SHP77 (cell line): ENCODE results near the gene NEMP1.
A peak's percentile ranks its signal among the peaks of the same experiment; 100 is the strongest.
"Not testable (repeated sequence)": the region's sequence is repeated elsewhere in the genome, so short reads cannot be mapped to it uniquely, and the experiment has no call there.

Experiments
- DNase-seq, 2 experiments: peaks; one replicate each; lab custom pipeline; 2025; lab: John Stamatoyannopoulos, UW

The NEMP1 gene

GRCh38 chr12:57091638-57092528 lies 13.3 kb upstream of the NEMP1 start:
- no peak for DNase-seq

GRCh38 chr12:57090924-57091637 lies 12.5 kb upstream of the NEMP1 start:
- DNase-seq = no peak

DNA sequence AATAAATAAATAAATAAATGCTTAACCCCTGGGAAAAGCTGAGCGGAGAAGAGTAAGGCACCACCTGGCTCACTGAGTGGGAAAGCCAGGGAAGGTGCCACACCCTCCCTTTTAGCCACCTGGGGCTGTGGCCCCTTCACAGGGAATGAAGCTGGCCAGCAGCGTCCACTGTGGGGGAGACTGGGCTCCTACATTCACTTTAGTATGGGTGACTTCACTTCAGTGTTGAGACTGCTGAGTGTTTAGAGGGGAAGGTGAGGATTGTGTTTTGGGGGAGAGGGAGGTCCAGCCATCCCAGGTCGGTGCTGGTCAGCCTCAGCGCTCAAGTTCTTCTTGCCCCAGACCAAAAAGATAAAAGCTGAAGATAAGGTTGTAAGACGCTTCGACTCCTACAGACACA lies 11.9 kb upstream of the NEMP1 start:
- no peak for DNase-seq

DNA sequence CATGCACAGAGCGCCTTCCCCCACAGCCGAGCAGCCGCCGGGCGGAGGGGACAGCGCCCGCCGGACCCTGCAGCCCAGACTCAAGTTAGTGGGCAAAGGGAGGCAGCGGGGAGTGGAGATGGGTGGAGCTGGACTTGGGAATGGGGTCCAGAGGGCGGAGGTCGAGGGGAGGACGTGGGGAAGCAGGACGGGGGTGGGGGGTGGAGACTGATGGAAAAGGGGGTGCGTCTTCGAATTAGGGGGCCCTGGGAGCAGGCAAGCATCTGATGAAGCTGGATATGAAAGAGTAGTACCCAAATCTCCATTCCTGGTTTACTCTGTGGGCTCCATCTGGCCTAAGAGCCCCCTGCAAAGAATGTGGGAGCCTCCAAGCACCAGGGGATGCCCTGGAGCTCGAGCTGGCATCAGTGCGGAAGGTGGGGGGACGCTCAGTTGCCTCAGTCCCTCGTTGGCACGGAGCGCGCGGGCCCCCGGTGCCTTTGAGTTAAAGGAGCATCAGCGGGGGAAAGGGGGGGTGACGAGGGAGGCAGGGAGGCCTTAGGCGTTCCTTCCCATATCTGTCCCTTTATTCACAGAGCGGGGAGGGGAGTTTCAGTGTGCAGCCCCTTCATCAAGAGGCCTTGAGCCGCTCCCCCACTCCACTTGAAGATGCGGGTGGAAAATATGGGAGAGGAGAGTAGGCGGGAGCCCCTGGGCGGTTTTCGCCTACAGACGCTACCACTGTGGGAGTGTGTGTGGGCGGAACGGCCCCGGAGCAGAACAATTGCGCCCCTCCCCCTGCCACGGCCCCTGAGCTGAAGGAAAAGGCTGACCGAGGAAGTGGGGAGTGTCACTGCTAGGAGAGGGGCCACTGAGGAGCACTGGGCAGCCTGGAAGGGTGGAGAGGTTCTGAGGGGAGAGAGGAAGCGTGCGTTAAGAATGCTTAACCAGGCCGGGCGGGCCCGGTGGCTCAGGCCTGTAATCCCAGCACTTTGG lies 11.0 kb upstream of the NEMP1 start:
- peak in 1 of 2 experiments; percentile 14 for DNase-seq

DNA sequence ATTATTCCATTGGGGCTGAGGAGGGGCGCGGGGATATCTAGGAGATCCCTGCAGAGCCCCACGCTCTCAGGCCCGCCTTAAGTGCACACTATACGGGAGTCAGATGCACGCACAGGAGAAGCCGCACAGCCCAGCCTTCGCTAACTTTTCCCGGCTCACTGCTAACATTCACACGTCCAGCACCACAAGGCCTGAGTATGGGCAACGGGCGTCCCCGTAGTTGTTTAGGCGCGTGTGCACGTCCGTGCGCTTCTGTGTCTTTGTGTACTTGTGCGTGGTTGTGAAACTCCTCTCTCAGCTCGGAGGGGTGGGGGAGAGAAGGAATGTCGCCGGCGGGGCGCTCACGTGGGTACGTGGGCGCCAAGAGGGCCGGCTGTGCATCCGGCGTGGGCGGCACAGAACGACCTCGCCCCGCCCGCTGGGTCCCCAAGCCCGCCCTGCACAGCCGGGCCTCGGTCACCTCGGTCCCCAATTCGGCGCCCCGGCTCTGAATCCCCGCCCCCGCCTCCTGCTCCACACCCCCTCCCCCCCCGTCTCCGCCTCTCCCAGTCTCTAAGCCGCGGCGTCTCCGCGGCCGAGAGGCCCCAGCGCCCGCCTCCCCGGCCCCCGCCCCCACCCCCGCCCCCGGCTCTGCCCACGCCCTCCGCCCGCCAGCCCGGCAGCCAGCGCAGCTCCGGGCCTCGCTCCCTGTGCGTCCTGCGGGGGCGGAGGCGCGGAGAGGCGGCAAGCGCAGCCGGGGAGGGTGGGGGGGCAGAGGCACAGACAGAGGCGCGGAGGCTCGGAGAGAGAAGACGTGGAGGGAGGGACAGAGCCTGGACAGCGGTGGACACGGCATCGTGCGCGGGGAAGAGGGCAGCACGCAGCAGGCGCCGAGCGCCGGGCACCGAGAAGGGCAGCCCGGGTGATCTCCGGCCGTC lies 10.0 kb upstream of the NEMP1 start, which contains the start of gene NAB2:
TSS of gene NAB2 (plus strand) at position 761 of the 917 bp plus-strand sequence. CDS start 158 bp downstream, outside the sequence.
- DNase-seq = peak; percentile 74 to 89

- DNase-seq = peak; percentile 6 to 41
These were observed 9.2 kb upstream of the NEMP1 start for GRCh38 chr12:57087691-57088353.

DNA sequence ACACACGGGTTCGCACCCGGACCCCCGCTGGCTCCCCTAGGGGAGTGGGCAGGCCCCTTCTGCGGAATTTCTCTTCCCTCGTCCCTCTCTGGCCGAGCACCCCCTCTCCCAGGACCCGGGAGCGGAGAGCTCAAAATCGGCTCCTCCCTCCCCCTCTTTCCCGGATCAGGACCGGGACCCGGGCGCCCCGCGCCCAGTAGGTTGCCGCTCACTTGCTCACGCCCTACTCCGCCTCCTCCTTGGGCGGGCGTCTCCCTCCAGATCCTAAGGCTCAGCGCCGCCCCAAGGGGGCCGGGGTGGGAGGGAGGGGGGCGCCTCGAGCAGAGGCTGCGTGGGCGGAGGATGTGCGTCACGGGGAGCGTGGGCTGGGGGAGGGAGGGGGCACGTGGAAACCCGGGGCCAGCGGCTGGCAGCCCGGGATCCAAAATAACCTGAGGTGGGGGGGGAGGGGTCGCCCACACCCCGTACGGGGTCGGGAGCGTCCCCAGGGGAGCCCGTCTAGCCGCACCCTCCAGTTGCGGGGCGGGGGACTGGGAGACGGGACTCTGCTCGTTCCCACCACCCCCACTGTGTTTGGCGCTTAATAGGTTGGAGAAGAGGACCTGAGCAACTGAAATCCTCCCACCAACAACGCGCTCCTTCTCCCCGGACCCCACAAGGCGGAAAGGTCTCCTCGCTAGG lies 8.6 kb upstream of the NEMP1 start:
- no peak for DNase-seq

DNA sequence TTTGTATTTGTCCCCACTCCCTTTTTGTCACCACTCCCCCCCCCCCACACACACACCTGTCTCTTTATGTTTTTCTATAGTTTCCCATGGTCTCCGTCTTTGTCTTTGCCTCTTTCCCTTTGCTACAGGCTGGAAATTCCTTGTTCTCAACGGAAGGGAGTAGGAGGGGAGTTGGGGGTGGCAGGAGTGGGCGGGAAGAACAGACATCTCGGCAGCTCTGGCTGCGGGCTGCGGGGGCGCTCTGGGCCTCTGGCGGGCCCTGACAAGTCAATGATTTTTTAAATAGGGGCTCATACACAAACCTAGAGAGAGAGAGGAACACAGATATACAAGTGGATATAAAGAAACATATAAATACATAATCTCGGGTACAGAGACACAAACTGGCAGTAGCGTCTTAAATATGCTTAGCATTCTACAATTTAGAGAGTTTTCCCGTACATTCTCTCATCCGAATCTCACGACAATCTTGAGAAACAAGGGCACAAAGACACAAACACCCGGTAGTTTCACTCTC lies 8.0 kb upstream of the NEMP1 start:
- peak in 1 of 2 experiments; percentile 60 for DNase-seq

DNA sequence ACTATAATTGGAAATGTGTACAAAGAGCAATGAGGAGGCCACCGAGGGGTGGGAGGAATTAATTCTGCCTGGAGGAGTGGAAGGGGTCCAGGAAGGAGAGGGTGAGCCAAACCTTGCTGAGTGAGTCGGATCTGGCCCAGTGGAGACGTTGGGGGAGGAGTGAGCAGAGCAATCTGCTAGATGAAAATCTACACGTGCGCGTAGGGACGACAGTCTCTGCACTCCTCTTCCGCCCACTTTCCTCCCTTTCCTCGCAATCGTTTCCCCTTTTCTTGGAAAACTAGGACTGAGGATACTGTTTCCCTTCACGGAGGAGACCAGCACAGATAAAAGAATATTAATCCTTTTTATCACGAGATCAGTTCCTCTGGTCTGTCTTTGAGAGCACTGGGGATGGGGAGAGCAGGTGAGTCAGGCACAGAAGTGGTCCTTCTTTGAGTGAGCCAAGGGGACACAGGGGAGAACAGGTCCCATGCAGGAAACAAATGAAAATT lies 7.5 kb upstream of the NEMP1 start:
- no peak for DNase-seq

DNA sequence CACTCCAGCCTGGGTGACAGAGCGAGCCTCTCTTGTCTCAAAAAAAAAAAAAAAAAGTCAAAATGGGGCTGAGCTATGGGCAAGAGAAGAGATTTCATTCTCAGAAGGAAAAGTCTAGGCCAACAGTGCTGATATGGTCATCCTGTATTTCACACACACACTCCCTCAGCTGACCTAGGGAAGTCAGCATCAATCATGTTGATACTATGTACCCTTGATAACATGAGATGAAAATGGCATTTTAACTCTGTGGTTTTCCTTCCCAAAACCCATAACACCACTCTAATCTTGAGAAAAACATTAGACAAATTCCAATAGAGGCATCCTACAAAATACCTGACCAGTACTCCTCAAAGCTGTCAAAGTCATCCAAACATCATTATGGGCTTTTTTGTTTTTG lies 2.3 kb upstream of the NEMP1 start:
- no peak for DNase-seq

- DNase-seq = no peak
These were observed 1.2 kb upstream of the NEMP1 start for GRCh38 chr12:57079821-57080220.

DNA sequence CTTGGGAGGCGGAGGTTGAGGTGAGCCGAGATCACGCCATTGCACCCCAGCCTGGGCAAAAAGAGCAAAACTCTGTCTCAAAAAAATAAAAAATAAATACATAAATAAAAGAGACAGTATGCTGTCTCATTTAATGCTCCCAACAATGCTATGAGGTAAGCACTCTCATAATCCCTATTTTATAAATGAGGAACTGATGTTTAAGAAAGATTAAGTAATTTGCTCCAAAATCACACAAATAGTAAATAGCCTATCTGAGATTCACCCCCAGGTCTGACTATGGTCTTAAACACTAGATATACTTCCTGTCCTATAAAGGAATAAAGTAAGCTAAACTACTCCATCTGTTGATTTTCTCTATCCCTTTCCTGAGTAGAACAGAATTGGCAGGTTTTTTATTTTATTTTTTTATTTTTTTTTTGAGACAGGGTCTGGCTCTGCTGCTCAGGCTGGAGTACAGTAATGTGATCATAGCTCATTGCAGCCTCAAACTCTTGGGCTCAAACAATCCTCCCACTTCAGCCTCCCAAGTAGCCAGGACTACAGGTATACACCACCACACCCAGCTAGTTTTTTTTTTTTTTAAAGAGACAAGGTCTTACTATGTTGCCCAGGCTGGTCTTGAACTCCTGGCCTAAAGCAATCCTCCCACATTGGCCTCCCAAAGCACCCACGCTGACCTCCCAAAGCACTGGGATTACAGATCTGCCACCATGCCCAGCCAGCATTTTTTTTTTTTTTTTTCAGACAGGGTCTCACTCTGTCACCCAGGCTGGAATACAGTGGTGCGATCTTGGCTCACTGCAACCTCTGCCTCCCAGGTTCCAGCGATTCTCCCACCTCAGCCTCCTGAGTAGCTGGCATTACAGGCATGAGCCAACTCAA lies 4.8 kb downstream of the NEMP1 start:
- not testable (repeated sequence) for DNase-seq

DNA sequence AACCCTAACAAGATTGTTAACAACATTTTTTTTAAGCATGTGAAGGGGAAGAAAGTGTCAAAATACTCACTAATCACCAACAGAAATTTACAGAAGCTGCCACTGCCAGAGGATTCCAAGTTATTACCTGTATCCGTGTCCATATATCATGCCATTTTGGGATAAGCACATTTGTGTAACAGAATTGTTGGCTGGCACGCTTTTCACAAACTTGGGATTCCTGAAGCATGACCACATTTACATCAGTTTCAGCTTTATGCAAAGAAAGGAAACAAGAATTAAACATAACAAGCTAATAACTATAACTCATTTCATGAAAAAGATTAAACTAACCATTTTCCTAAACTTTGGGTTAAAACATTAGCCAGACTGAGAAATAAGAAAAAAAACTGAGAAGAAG lies 5.9 kb downstream of the NEMP1 start:
- DNase-seq = no peak

DNA sequence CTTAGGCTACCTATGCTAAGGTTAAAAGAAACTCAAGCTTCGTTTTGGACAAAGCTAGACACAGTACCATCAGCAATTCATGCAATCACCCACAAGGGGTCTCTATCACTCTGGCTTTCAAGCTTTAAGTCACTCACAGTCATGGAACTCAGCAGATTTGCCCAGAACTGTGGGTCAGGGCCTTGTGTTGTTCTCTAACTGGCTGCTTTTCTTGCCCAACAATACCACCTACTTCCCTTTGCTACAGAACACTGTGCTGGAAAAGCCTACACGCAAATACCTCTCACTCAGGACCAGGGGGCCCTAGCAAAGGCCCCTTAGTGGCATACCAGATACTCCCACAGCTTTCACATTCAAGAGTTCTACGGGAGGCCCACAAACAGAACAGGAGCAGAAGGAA lies 9.1 kb downstream of the NEMP1 start:
- DNase-seq = peak; percentile 48 to 57

- DNase-seq = no peak
These were observed 12.3 kb downstream of the NEMP1 start for GRCh38 chr12:57066245-57066644.

DNA sequence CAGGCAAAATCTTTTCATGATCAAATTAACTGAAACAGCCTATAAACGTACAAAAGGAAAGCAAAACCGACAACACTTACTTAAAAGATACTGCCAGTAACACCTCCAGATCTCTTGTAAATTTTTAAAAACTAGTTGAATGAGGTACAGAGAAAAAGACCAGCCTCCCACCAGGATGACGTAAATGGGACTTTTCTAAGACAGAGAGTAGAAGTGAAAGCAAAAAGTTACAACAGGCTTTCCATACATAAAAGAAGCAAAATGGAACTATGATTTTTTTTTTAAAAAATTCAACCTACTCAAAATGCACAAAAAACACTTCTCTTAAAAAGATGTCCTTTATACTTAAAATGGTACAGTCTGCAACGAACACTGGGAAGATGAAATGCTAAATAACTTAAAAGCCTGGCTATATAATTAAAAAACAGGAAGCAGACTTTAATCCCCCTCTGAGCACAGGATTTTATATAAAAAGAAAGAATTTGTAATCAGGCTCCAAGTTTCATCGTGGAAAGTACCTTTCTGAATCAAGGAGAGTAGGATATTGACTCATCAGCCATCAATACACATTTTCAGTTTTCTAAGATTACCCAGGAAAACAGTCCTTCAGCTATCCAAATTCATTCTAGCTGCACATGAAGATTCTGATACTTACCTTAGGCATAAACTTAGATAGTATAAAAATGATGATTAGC lies 14.5 kb downstream of the NEMP1 start:
- DNase-seq = no peak

DNA sequence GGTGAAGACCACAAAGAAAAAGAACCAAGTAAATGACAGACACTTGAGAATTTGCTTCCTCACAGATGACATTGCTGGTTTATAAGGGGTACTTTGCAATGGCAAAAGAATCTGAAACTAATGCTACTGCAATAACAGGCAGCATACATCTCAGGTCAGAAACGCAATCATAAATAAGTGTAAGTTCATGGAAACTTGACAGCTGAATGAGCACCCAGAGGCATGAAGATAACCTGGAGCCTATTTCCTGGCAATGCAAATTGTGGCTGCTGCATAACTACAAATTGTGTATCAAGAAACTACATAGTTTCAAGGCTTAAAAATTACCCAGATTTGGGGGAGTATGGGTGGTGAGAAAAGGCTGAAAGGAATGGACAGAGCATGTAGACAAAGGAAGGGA lies 20.1 kb downstream of the NEMP1 start:
- DNase-seq = no peak
